ENCODE data around the gene ZNF784.

GRCh38 chr19:55667958-55668357 is 43.6 kb upstream of the ZNF784 start:
- TF ChIP-seq, protein P1, sequence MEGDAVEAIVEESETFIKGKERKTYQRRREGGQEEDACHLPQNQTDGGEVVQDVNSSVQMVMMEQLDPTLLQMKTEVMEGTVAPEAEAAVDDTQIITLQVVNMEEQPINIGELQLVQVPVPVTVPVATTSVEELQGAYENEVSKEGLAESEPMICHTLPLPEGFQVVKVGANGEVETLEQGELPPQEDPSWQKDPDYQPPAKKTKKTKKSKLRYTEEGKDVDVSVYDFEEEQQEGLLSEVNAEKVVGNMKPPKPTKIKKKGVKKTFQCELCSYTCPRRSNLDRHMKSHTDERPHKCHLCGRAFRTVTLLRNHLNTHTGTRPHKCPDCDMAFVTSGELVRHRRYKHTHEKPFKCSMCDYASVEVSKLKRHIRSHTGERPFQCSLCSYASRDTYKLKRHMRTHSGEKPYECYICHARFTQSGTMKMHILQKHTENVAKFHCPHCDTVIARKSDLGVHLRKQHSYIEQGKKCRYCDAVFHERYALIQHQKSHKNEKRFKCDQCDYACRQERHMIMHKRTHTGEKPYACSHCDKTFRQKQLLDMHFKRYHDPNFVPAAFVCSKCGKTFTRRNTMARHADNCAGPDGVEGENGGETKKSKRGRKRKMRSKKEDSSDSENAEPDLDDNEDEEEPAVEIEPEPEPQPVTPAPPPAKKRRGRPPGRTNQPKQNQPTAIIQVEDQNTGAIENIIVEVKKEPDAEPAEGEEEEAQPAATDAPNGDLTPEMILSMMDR (conservative IDR thresholded peaks at IDR 0.05 in 1 of 2, IDR thresholded peaks at IDR 0.05 in 1 of 2; ENCODE audit: low read depth in 1 of 2, low read length in 2 of 2): no peak
- no peak for TF ChIP-seq EZH2 (IDR thresholded peaks at IDR 0.05; ENCODE audit: low read length, missing control alignments)

Measured in fibroblast of lung (primary cell).